GM12874 (cell line): ENCODE data around the gene F10.

Source experiments
- CTCF ChIP-seq: IDR thresholded peaks from 2 replicates; pipeline ENCODE4 v1.5.1; 2011; ENCODE audit warnings: low read depth, mild to moderate bottlenecking, control low read depth, low read length, moderate library complexity; ENCODE audit not compliant: insufficient read depth

Gene F10

GRCh38 chr13:113148940-113149503 is 26.4 kb downstream of the F10 start:
- no peak for TF ChIP-seq CTCF

- TF ChIP-seq CTCF = no peak
Measured at GRCh38 chr13:113149711-113150549, 27.3 kb downstream of the F10 start.

GRCh38 chr13:113150550-113151365 is 28.2 kb downstream of the F10 start:
- TF ChIP-seq CTCF = no peak

GRCh38 chr13:113151745-113152690 is 29.4 kb downstream of the F10 start:
- TF ChIP-seq CTCF = no peak

GRCh38 chr13:113152691-113152983 is 30.0 kb downstream of the F10 start:
- no peak for TF ChIP-seq CTCF

GRCh38 chr13:113152984-113153809 is 30.6 kb downstream of the F10 start:
- TF ChIP-seq CTCF = no peak
